Activated naive CD8-positive, alpha-beta T cell treated with anti-CD3 and anti-CD28 coated beads, Interleukin-2, amount 50 U/mL, for 24 hours (primary cell): ENCODE results near the gene MYRIP.
A peak's percentile ranks its signal among the peaks of the same experiment; 100 is the strongest.
"Not testable (repeated sequence)": the region's sequence is repeated elsewhere in the genome, so short reads cannot be mapped to it uniquely, and the experiment has no call there.

Source experiments
- ATAC-seq: fragments of 150-1000 bp; cut with Tn5 transposase; one replicate; pipeline ENCODE4 v1.10.0; 2021
- DNase-seq: peaks from one replicate; pipeline ENCODE4 v3.0.0; 2021
- H3K27ac Mint-ChIP-seq: one replicate; pipeline ENCODE4 v1.8.0; 2021; ENCODE audit warnings: mild to moderate bottlenecking, mixed read lengths
- H3K27me3 Mint-ChIP-seq: one replicate; pipeline ENCODE4 v1.8.0; 2021; ENCODE audit warnings: mixed read lengths
- H3K36me3 Mint-ChIP-seq: one replicate; pipeline ENCODE4 v1.8.0; 2021; ENCODE audit warnings: low read depth, mixed read lengths
- H3K4me1 Mint-ChIP-seq: one replicate; pipeline ENCODE4 v1.8.0; 2021; ENCODE audit warnings: mixed read lengths
- H3K4me3 Mint-ChIP-seq: one replicate; pipeline ENCODE4 v1.8.0; 2021; ENCODE audit warnings: mild to moderate bottlenecking, moderate library complexity, mixed read lengths
- H3K9me3 Mint-ChIP-seq: one replicate; pipeline ENCODE4 v1.8.0; 2021; ENCODE audit warnings: mixed read lengths

The MYRIP gene

DNA sequence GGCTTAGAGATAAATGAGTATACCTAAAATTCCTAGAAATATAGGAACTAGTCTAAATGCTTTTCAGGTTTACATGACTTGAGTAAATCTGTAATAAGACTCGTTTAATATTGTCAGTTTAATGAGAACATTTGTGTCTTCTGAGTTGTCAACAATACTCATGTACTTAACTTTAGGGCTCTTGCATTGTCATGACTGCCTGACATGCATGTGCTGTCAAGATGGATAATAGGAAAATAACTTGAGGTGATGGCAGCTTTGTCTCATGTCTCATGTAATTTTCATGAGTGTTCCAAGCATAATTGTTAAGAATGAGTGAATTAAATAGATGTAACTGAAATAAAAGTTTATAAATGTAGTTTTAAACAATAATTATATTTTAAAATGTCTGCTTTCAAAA lies 455.0 kb downstream of the MYRIP start:
- Mint-ChIP-seq H3K36me3 (peaks cover 1% of the 10 kb centered on the region), H3K9me3 (no peaks in the 10 kb centered on the region), H3K27ac (no peak overlapping the region), H3K4me1 (no peaks in the 10 kb centered on the region), H3K27me3 (no peaks in the 10 kb centered on the region), H3K4me3 (no peak overlapping the region)
- no peak for ATAC-seq
- no peak for DNase-seq

- ATAC-seq (no peak), DNase-seq (no peak)
- no peak overlapping the region for H3K4me3 Mint-ChIP-seq
- no peak overlapping the region for H3K27ac Mint-ChIP-seq
- H3K27me3 Mint-ChIP-seq = no peaks in the 10 kb centered on the region
- no peaks in the 10 kb centered on the region for H3K4me1 Mint-ChIP-seq
- H3K9me3 Mint-ChIP-seq = peaks cover 2% of the 10 kb centered on the region
- H3K36me3 Mint-ChIP-seq = peaks cover 1% of the 10 kb centered on the region
These were observed 455.8 kb downstream of the MYRIP start for GRCh38 chr3:40265181-40265580.

DNA sequence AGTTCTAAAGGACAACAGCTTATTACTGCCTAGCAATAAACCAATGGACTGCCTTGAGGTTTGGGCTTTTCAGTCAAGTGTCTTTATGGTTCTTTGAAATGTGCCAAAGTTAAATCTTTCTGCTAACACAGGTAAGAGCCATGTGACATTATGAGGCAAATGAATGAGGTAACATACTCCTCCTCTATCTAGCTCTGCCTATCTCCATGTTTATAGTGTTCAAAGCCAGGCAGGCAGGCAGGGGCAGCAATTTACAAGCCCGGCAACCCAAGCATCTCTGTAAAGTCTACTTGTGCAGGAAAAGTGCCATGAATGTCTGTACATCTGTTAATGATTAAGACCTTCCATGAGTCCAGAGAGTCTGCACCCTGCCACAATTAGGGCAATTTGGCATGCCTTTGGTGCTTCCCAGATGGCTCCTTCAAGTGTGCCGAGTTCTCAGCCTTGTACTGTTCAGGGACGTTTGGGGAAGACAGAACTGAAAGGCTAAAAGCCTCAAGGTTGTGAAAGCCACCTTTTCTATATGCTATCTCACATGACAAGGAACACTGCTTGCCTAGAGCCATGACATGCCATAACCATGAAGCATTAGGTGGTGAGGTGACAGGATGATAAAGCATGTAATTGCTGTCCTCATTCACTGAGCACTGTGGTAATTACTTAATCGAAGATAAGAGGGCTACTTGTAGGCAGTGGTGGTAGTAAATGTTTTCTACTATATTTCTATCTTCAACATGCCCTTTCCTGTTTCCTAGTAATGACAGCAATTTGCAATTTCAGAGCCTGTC lies 458.7 kb downstream of the MYRIP start:
- ATAC-seq = no peak
- no peaks in the 10 kb centered on the region for H3K27me3 Mint-ChIP-seq

DNA sequence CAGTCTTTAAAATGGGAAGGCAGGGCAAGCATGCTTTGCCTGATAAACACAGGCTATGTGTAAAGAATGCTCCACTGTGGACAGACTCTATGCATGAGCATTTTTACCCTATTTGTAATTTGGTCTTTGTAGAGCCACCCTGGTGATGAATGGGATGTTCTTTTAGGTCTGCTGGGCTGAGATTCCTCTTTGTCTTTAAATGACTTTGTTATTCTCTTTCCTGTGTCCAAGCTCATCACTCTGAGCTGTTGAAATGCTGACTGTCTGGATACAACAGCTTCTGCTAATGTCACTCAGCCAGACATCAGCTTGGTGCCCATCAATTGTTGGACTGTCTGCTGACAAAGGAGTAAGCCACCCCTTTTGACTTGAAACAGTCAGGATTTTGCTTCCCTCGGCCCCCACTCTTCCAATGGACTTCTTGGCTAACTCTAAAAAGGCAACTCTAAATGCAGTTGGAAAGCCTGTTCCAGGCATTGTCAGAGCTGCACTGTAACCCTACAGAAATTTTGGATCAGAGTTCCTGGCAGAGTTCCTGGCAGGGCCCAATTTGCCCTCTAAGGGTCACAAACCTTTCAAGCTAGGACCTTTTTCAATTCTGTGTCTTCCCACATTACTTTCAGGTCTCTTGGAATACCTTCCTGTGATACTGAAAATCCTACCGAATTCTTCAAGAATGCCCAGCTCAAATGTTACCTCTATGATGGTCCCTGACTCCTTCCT lies 459.6 kb downstream of the MYRIP start:
- no peak for ATAC-seq
- no peak for DNase-seq
- no peak overlapping the region for H3K27ac Mint-ChIP-seq
- no peak overlapping the region for H3K4me3 Mint-ChIP-seq
- peaks cover 4% of the 10 kb centered on the region for H3K36me3 Mint-ChIP-seq
- H3K9me3 Mint-ChIP-seq = peaks cover 3% of the 10 kb centered on the region
- H3K27me3 Mint-ChIP-seq = no peaks in the 10 kb centered on the region
- no peaks in the 10 kb centered on the region for H3K4me1 Mint-ChIP-seq

More for the DNA sequence above, 458.7 kb downstream of the MYRIP start:
- peaks cover 3% of the 10 kb centered on the region for H3K9me3 Mint-ChIP-seq
- H3K4me3 Mint-ChIP-seq = no peak overlapping the region
- peaks cover 4% of the 10 kb centered on the region for H3K36me3 Mint-ChIP-seq
- DNase-seq = no peak
- H3K27ac Mint-ChIP-seq = no peak overlapping the region
- H3K4me1 Mint-ChIP-seq = no peaks in the 10 kb centered on the region

DNA sequence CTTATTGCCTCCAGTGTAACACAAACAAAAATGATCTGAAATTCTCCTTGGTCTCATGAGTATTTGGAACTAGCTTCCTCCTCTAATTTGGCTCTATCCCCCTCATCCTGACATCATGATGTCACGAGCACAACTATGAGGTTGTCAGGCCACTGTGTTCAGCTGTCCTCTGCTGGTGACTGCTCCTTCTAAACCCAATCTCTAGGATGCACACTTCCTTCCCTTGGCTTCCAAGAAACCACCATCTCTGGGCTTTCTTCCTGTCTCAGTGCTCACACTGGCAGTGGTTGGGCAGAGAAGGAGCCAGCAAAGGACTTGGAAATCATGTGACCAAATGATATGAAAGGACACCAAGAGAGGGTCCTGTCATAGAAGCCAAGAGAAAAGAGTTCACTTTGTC lies 469.4 kb downstream of the MYRIP start:
- no peak overlapping the region for H3K27ac Mint-ChIP-seq
- DNase-seq = no peak

DNA sequence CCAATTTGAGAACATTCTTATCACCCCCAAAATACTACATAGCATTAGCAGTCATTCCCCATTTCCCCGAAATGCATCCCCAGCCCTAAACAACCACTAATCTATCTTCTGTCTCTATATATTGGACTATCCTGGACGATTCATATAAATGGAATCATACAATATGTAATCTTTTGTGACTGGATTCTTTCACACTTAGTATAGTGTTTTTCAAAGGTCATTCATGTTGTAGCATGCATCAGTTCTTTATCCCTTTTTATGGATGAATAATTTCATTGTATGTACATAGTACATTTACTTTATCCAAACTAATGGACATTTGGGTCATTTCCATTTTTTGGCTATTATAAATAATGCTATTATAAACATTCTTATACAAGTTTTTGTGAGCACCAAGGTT lies 472.6 kb downstream of the MYRIP start:
- H3K9me3 Mint-ChIP-seq = peaks cover 3% of the 10 kb centered on the region
- DNase-seq = no peak
- H3K27me3 Mint-ChIP-seq = no peaks in the 10 kb centered on the region

More for the DNA sequence above, 469.4 kb downstream of the MYRIP start:
- peaks cover 4% of the 10 kb centered on the region for H3K9me3 Mint-ChIP-seq
- H3K27me3 Mint-ChIP-seq = no peaks in the 10 kb centered on the region
- peaks cover 3% of the 10 kb centered on the region for H3K36me3 Mint-ChIP-seq
- H3K4me1 Mint-ChIP-seq = no peaks in the 10 kb centered on the region
- H3K4me3 Mint-ChIP-seq = no peak overlapping the region
- ATAC-seq = no peak

GRCh38 chr3:40283057-40283456 lies 473.6 kb downstream of the MYRIP start:
- not testable (repeated sequence) for H3K4me3 Mint-ChIP-seq, H3K27ac Mint-ChIP-seq, ATAC-seq, H3K27me3 Mint-ChIP-seq, H3K9me3 Mint-ChIP-seq, H3K4me1 Mint-ChIP-seq, DNase-seq, H3K36me3 Mint-ChIP-seq

More for the DNA sequence above, 472.6 kb downstream of the MYRIP start:
- Mint-ChIP-seq H3K36me3 (peaks cover 7% of the 10 kb centered on the region), H3K4me1 (no peaks in the 10 kb centered on the region), H3K4me3 (no peak overlapping the region), H3K27ac (no peak overlapping the region)
- no peak for ATAC-seq

DNA sequence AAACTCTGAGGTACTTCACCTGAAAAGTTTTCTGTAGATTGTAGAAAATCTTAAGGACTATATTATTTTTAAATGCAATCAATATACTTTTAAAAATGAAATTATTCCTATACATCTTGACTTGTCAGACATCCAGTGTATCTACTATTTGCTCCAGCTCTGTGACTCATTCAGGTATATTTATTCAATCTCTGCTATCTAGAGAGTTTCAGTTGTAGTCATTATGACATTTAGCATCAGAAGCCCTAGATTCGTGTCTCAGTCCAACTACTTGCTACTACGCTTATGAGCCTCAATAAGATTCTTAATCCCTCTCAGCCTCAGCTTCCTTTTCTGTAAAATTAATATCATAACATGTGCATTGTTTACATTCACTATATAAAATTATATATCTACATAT lies 477.8 kb downstream of the MYRIP start:
- H3K4me3 Mint-ChIP-seq = no peak overlapping the region
- no peak for ATAC-seq

GRCh38 chr3:40290396-40290795 lies 481.0 kb downstream of the MYRIP start:
- no peak overlapping the region for H3K4me3 Mint-ChIP-seq
- no peaks in the 10 kb centered on the region for H3K4me1 Mint-ChIP-seq
- ATAC-seq = peak; percentile 46
- H3K36me3 Mint-ChIP-seq = peaks cover 15% of the 10 kb centered on the region
- H3K27ac Mint-ChIP-seq = peak overlapping the region; percentile 41
- no peak for DNase-seq
- peaks cover under 1% of the 10 kb centered on the region for H3K9me3 Mint-ChIP-seq
- no peaks in the 10 kb centered on the region for H3K27me3 Mint-ChIP-seq

More for the DNA sequence above, 477.8 kb downstream of the MYRIP start:
- Mint-ChIP-seq H3K27ac (no peak overlapping the region), H3K9me3 (peaks cover 3% of the 10 kb centered on the region), H3K4me1 (no peaks in the 10 kb centered on the region), H3K36me3 (peaks cover 16% of the 10 kb centered on the region), H3K27me3 (no peaks in the 10 kb centered on the region)
- no peak for DNase-seq

- H3K4me1 Mint-ChIP-seq = no peaks in the 10 kb centered on the region
These were observed 482.1 kb downstream of the MYRIP start for GRCh38 chr3:40291471-40291870.

DNA sequence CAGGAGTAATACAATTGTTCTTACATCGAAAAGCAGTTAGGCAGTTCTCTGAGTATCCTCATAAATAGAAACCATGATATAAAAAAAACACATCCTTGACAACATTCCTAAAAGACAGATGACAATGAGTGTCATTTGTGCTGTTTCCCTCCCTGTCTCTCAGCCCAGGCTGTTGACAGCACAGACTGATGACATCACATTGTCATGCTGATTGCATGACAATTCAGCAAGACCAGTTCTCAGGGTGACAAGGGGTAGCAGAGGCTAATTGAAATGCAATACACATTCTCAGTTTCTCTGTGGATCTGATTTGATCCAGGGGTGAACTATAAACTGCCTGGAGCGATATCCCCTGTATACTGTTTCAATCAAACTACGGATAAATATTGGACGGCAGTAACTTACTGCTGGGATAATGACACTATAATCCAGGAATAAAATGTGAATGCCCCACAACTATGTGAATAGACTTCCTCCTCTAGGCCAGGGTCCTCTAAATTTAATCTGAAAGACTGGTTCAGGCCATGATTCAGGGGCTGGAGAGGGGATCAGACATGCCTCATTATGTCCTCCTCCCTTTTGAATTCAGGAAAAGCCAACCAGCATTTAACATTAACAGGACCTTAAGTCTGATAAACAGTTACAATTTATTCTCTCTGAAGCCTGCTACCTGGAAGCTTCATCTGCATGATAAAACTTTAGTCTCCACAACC lies 483.4 kb downstream of the MYRIP start:
- H3K36me3 Mint-ChIP-seq = peaks cover 14% of the 10 kb centered on the region
- no peaks in the 10 kb centered on the region for H3K9me3 Mint-ChIP-seq
- no peak overlapping the region for H3K4me3 Mint-ChIP-seq
- H3K27ac Mint-ChIP-seq = no peak overlapping the region
- H3K27me3 Mint-ChIP-seq = no peaks in the 10 kb centered on the region
- no peak for ATAC-seq
- no peaks in the 10 kb centered on the region for H3K4me1 Mint-ChIP-seq
- DNase-seq = no peak

More at GRCh38 chr3:40291471-40291870, 482.1 kb downstream of the MYRIP start:
- H3K4me3 Mint-ChIP-seq = no peak overlapping the region
- H3K27me3 Mint-ChIP-seq = no peaks in the 10 kb centered on the region
- H3K9me3 Mint-ChIP-seq = no peaks in the 10 kb centered on the region
- ATAC-seq (no peak), DNase-seq (no peak)
- H3K27ac Mint-ChIP-seq = no peak overlapping the region
- peaks cover 11% of the 10 kb centered on the region for H3K36me3 Mint-ChIP-seq

GRCh38 chr3:40294434-40294833 lies 485.0 kb downstream of the MYRIP start:
- no peak for DNase-seq
- Mint-ChIP-seq H3K27ac (no peak overlapping the region), H3K4me1 (no peaks in the 10 kb centered on the region), H3K9me3 (no peaks in the 10 kb centered on the region), H3K36me3 (peaks cover 14% of the 10 kb centered on the region), H3K4me3 (no peak overlapping the region), H3K27me3 (no peaks in the 10 kb centered on the region)
- ATAC-seq = no peak

- H3K27ac Mint-ChIP-seq = no peak overlapping the region
These were observed 488.7 kb downstream of the MYRIP start for GRCh38 chr3:40298075-40298474.

GRCh38 chr3:40299130-40299720 lies 489.8 kb downstream of the MYRIP start:
- H3K27me3 Mint-ChIP-seq = no peaks in the 10 kb centered on the region
- ATAC-seq = no peak
- H3K4me3 Mint-ChIP-seq = no peak overlapping the region
- H3K4me1 Mint-ChIP-seq = no peaks in the 10 kb centered on the region
- H3K9me3 Mint-ChIP-seq = no peaks in the 10 kb centered on the region
- DNase-seq = no peak
- peaks cover 7% of the 10 kb centered on the region for H3K36me3 Mint-ChIP-seq
- no peak overlapping the region for H3K27ac Mint-ChIP-seq

More at GRCh38 chr3:40298075-40298474, 488.7 kb downstream of the MYRIP start:
- Mint-ChIP-seq H3K4me1 (no peaks in the 10 kb centered on the region), H3K4me3 (no peak overlapping the region), H3K9me3 (no peaks in the 10 kb centered on the region), H3K27me3 (no peaks in the 10 kb centered on the region), H3K36me3 (peaks cover 9% of the 10 kb centered on the region)
- ATAC-seq (no peak), DNase-seq (no peak)
